Activated CD4-positive, alpha-beta memory T cell treated with anti-CD3 and anti-CD28 coated beads, Interleukin-2, amount 10 ng/mL, durations not matched to agents 7 days and 5 days (primary cell): ENCODE data around the gene NMNAT2. TPM values are rescaled to one million over a fixed set of nuclear protein-coding genes. Genes with fewer than 3 reads are reported as not detected.

Source experiments
- CTCF ChIA-PET: fragments of 350-600 bp; sonication (Branson Sonifier 250); formaldehyde crosslinking; loops from one replicate; lab custom pipeline; 2021; ENCODE audit warnings: antibody characterized with exemption, inconsistent platforms; lab: Charles Lee
- POLR2A ChIA-PET: fragments of 350-600 bp; sonication (Branson Sonifier 250); formaldehyde crosslinking; loops from one replicate; lab custom pipeline; 2021; ENCODE audit warnings: antibody characterized with exemption; lab: Charles Lee
- DNase-seq: peaks from one replicate; pipeline ENCODE4 v3.0.0-alpha.2; 2020
- H3K27ac Mint-ChIP-seq: one replicate; pipeline ENCODE4 v1.8.0; 2021; ENCODE audit warnings: mild to moderate bottlenecking, mixed read lengths
- H3K27me3 Mint-ChIP-seq: one replicate; pipeline ENCODE4 v1.8.0; 2021; ENCODE audit warnings: mixed read lengths
- H3K36me3 Mint-ChIP-seq: one replicate; pipeline ENCODE4 v1.8.0; 2021; ENCODE audit warnings: low read depth, mixed read lengths
- H3K4me1 Mint-ChIP-seq: one replicate; pipeline ENCODE4 v1.8.0; 2021; ENCODE audit warnings: mixed read lengths
- H3K4me3 Mint-ChIP-seq: one replicate; pipeline ENCODE4 v1.8.0; 2021; ENCODE audit warnings: mild to moderate bottlenecking, mixed read lengths
- H3K9me3 Mint-ChIP-seq: one replicate; pipeline ENCODE4 v1.8.0; 2021; ENCODE audit warnings: mixed read lengths
- total RNA-seq, 2 experiments: library from RNA; stranded (reverse); gene quantifications; one replicate each; pipeline ENCODE4 v1.2.3, GENCODE V29; 2021

NMNAT2 gene
- total RNA-seq, 2 experiments from 2014 or later: 0.03 to 0.28 TPM

DNA sequence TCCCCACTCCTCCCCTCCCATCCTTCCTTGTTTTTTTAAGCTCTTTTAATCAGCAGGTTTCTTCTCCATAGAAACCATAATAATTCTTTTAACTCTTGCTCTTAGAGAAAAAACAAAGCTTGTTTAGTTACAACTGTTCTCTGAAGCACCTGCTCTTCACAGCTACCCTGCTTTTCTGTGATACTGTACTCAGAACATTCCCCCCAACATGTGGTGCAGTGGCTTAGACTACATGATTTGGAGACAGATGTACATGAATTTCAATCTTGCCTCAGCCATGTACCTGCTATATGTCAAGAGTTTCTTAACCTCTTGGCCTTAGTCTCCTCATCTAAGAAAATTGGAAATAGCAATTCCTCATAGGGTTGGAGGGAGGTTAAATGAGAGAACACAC, 198.6 kb downstream of the NMNAT2 start:
- Mint-ChIP-seq H3K4me1 (peaks cover 7% of the 10 kb centered on the region), H3K36me3 (no peaks in the 10 kb centered on the region), H3K27me3 (peaks cover 7% of the 10 kb centered on the region), H3K9me3 (no peaks in the 10 kb centered on the region), H3K27ac (no peak overlapping the region), H3K4me3 (no peak overlapping the region)
- DNase-seq: no peak
- POLR2A ChIA-PET: interaction anchor here (0.5 kb wide), 1 partner anchor 297 kb away, joined by 3 read pairs; no protein-coding TSS in a partner anchor
- CTCF ChIA-PET: no interaction called here

DNA sequence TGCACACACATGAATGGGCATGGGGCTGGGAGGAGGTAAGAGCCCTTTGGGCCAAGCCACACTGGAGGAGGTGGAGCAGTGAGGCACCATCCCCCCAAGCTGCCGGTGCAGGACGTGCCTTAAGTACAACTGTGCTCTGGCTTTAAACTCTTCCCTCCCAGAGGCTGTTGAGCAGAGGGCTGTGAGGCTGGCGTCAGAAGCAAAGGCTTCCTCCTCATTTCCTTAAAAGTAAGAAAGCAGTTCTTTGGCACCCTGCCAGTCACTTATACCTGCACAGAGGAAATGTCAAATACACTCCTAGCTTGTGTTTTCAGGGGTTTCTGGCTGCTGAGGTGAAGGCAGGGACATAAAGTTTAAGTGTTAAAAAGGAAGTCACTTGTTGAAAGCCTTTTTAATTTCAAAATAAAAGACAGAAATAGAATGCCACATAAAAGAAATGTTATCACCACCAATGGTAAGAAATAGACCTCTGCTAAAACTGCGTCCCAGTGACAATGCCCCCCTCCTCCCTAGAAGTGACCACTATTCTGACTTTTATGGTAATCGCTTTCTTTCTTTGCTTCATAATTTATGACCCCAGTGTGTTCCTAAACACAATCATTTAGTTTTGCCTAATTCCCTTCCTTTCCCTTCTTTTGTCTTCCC, 199.1 kb downstream of the NMNAT2 start:
- DNase-seq: no peak
- H3K36me3 Mint-ChIP-seq: no peaks in the 10 kb centered on the region
- H3K4me3 Mint-ChIP-seq: no peak overlapping the region
- H3K27ac Mint-ChIP-seq: no peak overlapping the region
- H3K9me3 Mint-ChIP-seq: no peaks in the 10 kb centered on the region
- ChIA-PET POLR2A (interaction anchor here (0.5 kb wide), 1 partner anchor 296 kb away, joined by 3 read pairs; no protein-coding TSS in a partner anchor), CTCF (no interaction called here)
- peaks cover 10% of the 10 kb centered on the region for H3K27me3 Mint-ChIP-seq
- H3K4me1 Mint-ChIP-seq: peaks cover 7% of the 10 kb centered on the region

DNA sequence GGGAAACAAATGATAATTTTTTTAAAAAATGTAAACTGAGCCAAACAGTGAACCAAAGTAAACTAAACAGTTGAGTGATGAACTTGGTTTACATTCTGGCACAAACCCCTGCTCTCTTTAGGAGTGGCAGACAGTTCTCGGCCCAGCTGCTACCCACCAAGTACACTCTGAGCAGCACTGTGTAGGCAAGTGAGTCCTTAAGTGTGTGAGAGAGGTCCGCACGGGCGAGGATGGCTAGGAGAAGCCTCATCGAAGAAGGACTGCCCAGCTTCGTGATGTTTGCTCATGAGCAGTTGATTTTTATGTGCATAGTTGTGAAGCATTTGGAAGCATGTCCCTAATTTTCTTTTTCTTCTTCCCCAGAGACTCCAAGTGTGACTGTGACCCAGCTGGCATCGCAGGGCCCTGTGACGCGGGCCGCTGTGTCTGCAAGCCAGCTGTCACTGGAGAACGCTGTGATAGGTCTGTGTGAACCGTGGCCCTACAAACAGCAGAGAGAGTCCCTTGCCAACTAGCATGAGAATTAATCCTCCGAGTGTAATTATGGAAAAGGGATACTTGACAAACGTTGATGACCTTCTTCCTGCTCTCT, 200.1 kb downstream of the NMNAT2 start:
- Mint-ChIP-seq H3K27ac (no peak overlapping the region), H3K27me3 (peaks cover 10% of the 10 kb centered on the region), H3K4me3 (no peak overlapping the region), H3K4me1 (peaks cover 7% of the 10 kb centered on the region), H3K36me3 (no peaks in the 10 kb centered on the region), H3K9me3 (no peaks in the 10 kb centered on the region)
- no peak for DNase-seq
- ChIA-PET CTCF (no interaction called here), POLR2A (interaction anchor here (0.6 kb wide), 1 partner anchor 1123 kb away, joined by 4 read pairs; no protein-coding TSS in a partner anchor)

DNA sequence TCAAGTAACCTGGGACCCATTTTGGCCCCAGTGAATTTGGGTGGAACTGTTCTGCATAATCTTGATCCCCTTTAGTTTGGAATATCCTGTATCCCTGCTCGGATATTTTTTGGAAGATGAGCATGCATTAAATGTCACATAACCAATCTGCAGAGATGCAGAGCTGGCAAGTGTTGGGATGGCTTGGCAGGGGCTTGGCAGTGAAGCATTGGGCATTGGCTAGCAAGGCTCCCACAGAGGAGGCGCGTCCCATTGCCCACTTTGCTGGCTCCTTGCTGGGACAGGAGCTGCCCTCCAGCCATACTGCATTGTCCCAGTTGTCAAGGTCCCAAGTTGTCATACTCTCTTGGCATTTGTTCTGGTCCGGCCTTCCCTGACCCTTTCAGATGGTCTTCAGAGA, 202.2 kb downstream of the NMNAT2 start:
- Mint-ChIP-seq H3K4me1 (peaks cover 7% of the 10 kb centered on the region), H3K9me3 (no peaks in the 10 kb centered on the region), H3K27me3 (peaks cover 18% of the 10 kb centered on the region), H3K27ac (no peak overlapping the region), H3K4me3 (no peak overlapping the region), H3K36me3 (no peaks in the 10 kb centered on the region)
- no peak for DNase-seq
- ChIA-PET POLR2A (no interaction called here), CTCF (no interaction called here)

DNA sequence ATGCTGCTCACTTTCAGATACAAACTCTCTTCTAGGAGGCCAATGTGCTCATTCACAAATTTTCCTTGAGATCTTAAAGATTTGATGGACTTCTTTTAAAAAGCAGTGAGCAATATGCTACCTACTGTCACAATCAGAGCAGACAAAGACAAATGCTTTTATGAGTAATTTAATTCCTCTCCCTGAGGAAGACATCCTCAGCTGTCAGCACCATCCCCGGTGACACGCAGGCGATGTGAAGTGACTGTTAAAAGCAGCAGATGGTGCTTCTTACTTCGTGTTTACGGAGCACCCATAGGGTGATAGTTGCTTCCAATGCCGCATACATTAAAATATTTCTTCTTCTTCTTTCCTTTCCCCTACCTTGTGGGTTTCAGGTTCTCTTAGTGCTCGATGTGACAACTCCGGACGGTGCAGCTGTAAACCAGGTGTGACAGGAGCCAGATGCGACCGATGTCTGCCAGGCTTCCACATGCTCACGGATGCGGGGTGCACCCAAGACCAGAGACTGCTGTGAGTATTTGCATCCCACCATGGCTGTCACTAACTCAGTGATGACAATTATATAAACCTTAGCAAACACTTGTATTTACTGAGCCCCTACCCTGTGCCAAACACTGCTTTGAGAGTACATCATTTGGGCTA, 203.0 kb downstream of the NMNAT2 start:
- no peak overlapping the region for H3K4me3 Mint-ChIP-seq
- peaks cover 18% of the 10 kb centered on the region for H3K27me3 Mint-ChIP-seq
- peaks cover 7% of the 10 kb centered on the region for H3K4me1 Mint-ChIP-seq
- H3K27ac Mint-ChIP-seq: no peak overlapping the region
- no peaks in the 10 kb centered on the region for H3K36me3 Mint-ChIP-seq
- ChIA-PET POLR2A (no interaction called here), CTCF (interaction anchor here (0.6 kb wide), 1 partner anchor 14 kb away, joined by 4 read pairs; no protein-coding TSS in a partner anchor)
- no peaks in the 10 kb centered on the region for H3K9me3 Mint-ChIP-seq
- no peak for DNase-seq

DNA sequence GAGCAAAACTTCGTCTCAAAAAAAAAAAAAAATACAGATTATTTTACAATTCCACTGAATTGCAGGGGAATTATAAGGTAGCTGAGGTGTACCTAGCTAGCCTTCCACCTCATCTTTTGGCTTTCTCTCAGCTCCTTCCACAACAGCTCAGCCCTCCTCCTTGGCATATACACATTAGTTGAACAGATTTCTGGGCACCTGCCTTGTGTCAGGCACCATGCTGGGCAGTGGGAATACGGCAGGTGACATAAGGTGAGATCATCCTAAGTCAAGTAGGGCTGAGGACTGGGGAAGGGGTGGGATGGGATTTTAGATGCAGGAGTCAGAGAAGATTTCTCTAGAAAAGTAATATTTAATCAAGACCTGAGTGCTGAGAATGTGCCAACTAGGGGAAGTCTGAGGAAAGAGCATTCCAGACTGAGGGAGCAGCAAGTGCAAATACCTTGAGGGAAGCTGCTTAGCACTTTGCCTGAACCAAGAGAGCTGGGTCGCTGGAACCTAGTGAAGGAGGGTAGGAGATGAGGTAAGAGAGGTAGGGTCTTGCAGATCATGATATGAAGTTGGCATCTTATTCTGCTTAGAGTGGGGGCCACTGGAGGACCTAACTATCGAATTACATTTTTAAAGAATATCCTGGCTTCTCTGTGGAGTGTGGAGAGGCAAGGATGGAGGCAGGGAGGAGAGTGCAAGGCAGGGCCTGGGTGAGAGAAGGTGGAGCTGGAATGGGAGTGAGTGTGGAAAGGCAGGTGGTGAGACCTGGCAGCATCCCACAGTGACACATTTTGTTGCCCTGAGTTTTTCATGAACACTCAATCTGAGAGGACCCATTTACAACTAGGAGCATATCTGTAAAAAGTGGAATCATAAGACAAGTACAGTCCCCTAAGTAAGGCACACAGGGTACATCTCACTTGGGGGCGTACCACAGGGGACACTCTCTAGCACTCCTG, 203.9 kb downstream of the NMNAT2 start:
- ChIA-PET CTCF (interaction anchor here (0.6 kb wide), 1 partner anchor 15 kb away, joined by 4 read pairs; no protein-coding TSS in a partner anchor), POLR2A (no interaction called here)
- no peaks in the 10 kb centered on the region for H3K36me3 Mint-ChIP-seq
- peaks cover 14% of the 10 kb centered on the region for H3K27me3 Mint-ChIP-seq
- H3K4me3 Mint-ChIP-seq: no peak overlapping the region
- H3K9me3 Mint-ChIP-seq: no peaks in the 10 kb centered on the region
- no peak for DNase-seq
- H3K4me1 Mint-ChIP-seq: peaks cover 7% of the 10 kb centered on the region
- no peak overlapping the region for H3K27ac Mint-ChIP-seq

DNA sequence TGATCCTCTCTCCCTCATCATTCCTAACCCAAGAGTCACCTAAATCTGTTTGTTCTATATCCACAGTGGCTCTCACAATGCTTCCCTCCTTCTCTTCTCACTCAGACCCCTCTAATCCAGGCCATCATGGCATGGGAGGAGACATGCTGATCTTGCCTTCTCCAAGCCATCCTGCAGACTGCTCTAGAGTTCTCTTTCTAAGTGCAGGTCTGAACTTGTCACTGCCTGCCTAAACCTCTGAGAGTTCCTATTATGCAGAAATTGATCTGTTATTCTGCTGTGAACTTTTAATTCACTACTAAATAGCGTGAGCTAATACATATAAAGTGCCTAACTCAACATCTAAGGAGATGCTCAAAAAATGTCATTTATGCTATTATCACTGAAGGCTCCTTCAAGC, 205.3 kb downstream of the NMNAT2 start:
- Mint-ChIP-seq H3K27ac (no peak overlapping the region), H3K27me3 (peaks cover 14% of the 10 kb centered on the region), H3K36me3 (no peaks in the 10 kb centered on the region), H3K4me1 (peaks cover 1% of the 10 kb centered on the region), H3K4me3 (no peak overlapping the region), H3K9me3 (no peaks in the 10 kb centered on the region)
- CTCF ChIA-PET: no interaction called here
- POLR2A ChIA-PET: no interaction called here
- no peak for DNase-seq

DNA sequence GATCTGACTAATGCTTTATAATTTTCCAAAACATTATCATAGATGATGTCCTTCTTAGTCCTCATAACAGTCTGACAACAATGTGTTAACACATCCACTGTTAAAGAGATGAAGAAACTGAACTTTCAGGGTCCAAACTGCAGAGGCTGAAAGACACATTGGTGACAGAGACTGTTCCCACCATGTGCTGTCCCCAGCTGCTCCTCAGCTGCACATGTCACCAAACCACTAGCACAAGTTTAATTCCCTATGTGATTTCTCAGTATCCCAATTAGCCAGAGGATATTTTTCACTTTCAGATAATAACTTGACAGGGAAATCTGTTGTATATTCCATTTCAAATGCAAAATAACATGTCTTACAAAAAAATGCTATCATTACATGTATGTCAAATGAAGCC, 207.5 kb downstream of the NMNAT2 start:
- no peaks in the 10 kb centered on the region for H3K9me3 Mint-ChIP-seq
- ChIA-PET POLR2A (no interaction called here), CTCF (interaction anchor here (2.6 kb wide), 1 partner anchor 17 kb away, joined by 9 read pairs; no protein-coding TSS in a partner anchor)

DNA sequence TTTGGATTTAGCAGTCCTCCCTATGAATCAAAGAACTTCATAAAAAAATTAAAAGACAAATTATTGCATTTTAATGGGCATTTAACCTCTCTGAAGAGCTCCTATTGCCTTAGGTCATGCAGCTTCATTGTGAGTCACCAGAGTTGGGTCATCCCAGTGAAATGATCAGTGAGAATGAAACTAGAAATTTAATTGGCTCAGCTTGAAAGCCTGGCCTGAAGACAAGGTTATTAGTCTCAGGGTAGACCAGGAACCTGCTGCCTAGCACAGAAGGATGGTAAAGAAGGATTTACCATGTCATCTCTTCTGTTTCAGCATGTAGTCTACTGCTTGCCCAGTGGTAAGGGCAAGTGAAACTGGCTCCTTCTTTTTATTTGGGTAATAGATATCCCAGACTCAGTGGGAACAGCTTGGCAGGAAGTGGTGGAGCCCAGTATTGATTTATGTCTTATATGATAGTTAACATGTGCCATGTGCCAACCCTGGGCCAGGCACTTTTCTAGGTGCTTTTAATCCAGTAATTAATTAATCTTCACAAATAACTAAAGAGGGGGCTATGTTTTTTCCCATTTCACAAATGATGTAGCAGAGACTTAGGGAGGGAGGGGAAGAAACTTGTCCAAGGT, 208.5 kb downstream of the NMNAT2 start:
- no peak for DNase-seq
- no peaks in the 10 kb centered on the region for H3K36me3 Mint-ChIP-seq
- CTCF ChIA-PET: interaction anchor here (2.6 kb wide), 1 partner anchor 18 kb away, joined by 9 read pairs; no protein-coding TSS in a partner anchor
- H3K9me3 Mint-ChIP-seq: no peaks in the 10 kb centered on the region
- peaks cover 1% of the 10 kb centered on the region for H3K4me1 Mint-ChIP-seq
- peaks cover 13% of the 10 kb centered on the region for H3K27me3 Mint-ChIP-seq
- POLR2A ChIA-PET: no interaction called here
- no peak overlapping the region for H3K4me3 Mint-ChIP-seq
- H3K27ac Mint-ChIP-seq: no peak overlapping the region

More for the DNA sequence above, 207.5 kb downstream of the NMNAT2 start:
- H3K27me3 Mint-ChIP-seq: peaks cover 13% of the 10 kb centered on the region
- H3K4me3 Mint-ChIP-seq: no peak overlapping the region
- no peaks in the 10 kb centered on the region for H3K36me3 Mint-ChIP-seq
- H3K4me1 Mint-ChIP-seq: peaks cover 1% of the 10 kb centered on the region
- no peak for DNase-seq
- H3K27ac Mint-ChIP-seq: no peak overlapping the region

DNA sequence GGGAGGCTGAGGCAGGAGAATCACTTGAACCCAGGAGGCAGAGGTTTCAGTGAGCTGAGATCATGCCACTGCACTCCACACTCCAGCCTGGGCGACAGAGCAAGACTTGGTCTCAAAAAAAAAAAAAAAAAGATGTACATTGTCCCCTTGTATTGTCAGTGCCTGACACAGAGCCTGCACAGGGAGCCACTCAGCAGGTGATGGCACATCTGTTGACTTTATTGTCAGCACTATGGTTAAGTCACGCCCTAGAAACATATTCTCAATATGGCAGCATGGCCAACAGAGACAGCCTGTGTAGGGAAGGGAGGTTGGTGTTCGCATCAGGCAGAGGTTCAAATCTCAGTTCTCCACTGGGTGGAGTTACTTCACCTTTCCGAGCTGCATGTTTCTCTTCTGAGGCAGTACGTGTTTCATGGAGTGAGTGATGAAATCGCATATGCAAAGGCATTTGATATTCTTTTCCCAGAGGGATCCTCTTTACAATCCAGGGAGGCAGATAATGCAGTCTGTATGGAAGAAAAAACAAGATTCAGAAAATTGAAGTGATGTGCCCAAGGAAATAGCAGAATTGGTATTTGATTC, 211.6 kb downstream of the NMNAT2 start:
- Mint-ChIP-seq H3K4me3 (no peak overlapping the region), H3K9me3 (no peaks in the 10 kb centered on the region), H3K27me3 (peaks cover 4% of the 10 kb centered on the region), H3K36me3 (no peaks in the 10 kb centered on the region), H3K27ac (no peak overlapping the region), H3K4me1 (peaks cover 1% of the 10 kb centered on the region)
- DNase-seq: no peak
- ChIA-PET POLR2A (no interaction called here), CTCF (no interaction called here)

DNA sequence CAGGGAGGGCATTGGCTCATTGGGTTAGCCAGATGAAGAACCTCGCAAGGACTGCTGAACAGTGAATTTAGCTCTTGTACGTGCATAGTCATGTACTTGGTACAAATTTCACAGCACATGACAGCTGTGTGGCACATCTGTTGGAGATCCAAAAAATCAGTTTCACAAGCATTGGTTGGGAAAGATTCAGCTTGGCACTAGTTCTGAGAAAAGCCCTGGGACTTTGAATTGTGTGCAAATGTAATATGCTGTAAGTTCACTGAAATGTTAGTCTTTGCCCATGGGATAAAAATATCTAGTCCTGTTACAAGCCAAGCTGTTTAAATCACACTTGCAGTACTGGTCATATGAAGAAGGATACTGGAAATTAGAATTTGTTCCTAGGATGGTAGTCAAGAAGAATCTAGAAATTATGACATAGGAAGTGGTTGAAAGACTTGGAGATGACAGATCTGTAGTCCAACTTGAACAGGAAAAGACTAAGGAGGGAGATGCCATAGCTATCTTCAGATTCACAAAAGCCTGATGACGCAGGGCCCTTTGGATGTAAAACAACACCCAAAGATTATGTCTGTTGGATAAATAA, 212.9 kb downstream of the NMNAT2 start:
- Mint-ChIP-seq H3K4me1 (peaks cover 1% of the 10 kb centered on the region), H3K36me3 (no peaks in the 10 kb centered on the region), H3K27me3 (peaks cover 11% of the 10 kb centered on the region), H3K27ac (no peak overlapping the region), H3K4me3 (no peak overlapping the region), H3K9me3 (no peaks in the 10 kb centered on the region)
- CTCF ChIA-PET: no interaction called here
- no peak for DNase-seq
- POLR2A ChIA-PET: no interaction called here

DNA sequence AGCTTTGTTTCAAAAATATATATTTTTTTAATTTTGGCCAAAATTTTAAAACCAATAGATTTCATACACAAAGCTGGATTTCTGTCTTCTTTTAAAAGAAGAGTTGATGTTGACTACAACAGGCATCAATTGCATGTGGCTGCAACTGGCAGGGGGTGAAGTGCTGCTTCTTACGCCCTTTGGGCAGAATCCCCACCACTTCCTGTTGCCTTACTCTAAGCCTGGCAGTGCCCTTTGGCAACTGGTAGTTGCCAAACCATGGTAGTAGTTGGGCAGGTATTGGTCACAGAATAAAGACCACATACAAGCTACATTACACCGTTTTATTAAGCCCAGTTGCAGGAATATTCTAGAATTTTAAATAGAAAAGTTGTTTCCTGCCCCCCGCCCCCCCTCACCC, 215.1 kb downstream of the NMNAT2 start:
- Mint-ChIP-seq H3K27ac (no peak overlapping the region), H3K9me3 (no peaks in the 10 kb centered on the region), H3K36me3 (no peaks in the 10 kb centered on the region), H3K4me3 (no peak overlapping the region), H3K27me3 (peaks cover 11% of the 10 kb centered on the region), H3K4me1 (no peaks in the 10 kb centered on the region)
- no peak for DNase-seq
- ChIA-PET POLR2A (no interaction called here), CTCF (no interaction called here)
